Right forelimb (tissue), 1 donor: ENCODE results near the gene APOBR.
"Not testable (repeated sequence)": the region's sequence is repeated elsewhere in the genome, so short reads cannot be mapped to it uniquely, and the experiment has no call there.

ENCODE experiments used
- DNase-seq: peaks from one replicate; pipeline ENCODE4 v3.0.0-alpha.2; 2018

Gene APOBR

DNA sequence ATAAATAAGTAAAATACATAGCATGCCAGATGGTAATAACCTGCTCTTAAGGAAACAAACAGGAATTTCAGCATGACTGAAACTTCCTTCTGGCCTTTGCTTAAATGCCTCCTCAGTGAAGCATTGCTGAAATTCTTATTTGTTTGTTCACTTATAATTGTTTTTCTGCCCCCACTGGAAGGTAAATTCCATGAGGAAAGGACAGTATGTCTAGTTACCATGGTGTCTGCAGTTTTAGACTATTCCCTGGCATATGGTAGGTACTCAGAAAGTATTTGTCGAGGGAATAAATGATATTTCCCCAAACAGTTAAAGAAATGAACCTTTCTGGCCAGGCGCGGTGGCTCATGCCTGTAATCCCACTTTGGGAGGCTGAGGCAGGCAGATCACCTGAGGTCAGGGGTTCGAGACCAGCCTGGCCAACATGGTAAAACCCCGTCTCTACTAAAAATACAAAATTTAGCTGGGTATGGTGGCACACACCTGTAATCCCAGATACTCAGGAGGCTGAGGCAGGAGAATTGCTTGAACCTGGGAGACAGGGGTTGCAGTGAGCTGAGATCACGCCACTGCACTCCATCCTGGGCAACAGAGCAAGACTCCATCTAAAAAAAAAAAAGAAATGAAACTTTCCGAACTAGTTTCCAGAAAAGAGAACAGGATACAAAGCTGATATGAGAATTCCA lies 32.8 kb downstream of the APOBR start:
- DNase-seq = not testable (repeated sequence)

DNA sequence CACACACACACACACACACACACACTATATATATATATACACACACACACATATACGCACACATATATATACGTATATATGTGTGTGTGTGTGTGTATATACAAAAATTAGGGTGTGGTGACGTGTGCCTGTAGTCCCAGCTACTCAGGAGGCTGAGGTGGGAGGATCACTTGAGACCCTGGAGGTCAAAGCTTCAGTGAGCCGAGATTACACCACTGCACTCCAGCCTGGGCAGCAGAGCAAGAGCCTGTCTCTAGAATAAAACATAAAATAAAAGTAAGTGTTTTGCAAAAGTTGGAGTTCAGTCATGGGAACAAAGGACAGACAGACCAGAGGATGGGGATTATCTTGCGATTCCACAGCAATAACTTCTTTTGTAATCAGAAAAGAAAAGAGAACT lies 33.5 kb downstream of the APOBR start:
- DNase-seq = no peak

DNA sequence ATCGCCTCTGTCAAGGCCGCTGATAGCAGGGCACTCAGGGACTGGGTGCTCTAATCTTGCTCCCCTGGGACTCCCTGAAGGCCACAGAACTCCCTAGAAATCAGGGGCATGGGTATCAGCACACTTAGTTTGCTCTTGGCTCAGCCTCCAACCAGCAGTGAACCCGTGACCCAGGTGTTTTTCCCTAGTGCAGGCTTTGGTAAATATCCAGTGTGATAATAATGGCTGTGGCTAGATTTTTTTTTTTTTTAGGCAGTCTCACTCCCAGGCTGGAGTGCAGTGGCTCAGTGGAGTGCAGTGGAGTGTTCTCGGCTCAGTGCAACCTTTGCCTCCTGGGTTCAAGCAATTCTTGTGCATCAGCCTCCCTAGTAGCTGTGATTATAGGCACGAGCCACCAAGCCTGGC lies 34.0 kb downstream of the APOBR start:
- no peak for DNase-seq

DNA sequence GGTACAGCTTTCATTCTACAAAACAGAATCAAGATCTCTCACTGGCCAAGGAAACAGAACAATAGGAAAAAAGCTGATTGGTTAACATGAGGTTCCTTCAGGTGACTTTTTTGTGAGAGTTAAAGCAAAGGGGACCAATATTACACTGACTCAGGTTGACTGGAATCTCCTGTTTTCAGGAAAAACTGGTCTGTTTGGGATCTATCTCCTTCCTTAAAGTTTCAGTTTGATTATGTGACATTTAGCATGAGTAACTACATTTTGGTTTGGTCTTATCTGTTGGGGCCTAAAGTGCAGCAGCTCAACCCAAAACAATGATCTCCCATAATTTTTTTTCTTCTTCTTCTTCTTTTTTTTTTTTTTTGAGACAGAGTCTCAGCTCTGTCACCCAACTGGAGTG lies 34.7 kb downstream of the APOBR start:
- DNase-seq = no peak

DNA sequence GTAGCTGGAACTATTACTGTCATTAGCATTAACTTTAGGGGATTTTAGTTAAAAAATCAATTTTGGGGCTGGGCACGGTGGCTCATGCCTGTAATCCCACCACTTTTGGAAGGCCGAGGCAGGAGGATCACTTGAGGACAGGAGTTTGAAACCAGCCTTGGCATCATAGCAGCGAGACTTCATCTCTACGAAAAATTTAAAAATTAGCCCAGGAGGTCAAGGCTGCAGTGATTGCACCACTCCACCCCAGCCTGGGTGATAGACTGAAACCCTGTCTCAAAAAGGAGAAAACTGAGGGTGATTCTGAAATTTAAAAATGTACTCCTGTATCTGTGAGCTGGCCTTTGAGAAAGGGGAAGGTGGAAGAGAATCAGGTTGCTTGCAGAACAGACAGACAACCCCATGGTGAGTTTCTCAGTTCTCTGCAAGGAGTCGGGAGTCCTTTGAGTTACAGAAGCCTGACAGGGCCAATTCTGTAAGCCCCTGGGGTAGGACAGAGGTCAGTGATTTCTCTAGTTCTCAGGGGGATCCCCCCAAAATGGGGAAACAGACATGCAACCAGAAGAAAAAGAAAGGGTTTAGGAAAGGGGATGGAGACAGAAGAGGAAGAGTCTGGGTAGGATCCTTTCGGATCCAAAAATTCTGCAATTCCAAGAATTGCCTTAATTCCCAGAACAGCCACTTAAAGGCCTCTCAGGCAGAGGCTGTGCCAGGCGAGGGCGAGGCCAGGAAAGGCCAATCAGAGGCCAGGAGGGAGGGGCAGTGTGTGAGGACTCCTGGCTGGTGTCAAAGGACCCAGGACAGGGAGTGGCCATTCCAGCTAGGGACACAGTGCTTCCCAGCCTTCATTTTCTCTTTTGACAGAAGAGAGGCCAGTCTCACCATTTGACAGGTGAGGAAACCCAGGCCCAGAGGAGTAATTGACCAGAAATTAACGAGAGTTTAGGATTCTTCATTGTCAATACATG lies 37.6 kb downstream of the APOBR start:
- no peak for DNase-seq

DNA sequence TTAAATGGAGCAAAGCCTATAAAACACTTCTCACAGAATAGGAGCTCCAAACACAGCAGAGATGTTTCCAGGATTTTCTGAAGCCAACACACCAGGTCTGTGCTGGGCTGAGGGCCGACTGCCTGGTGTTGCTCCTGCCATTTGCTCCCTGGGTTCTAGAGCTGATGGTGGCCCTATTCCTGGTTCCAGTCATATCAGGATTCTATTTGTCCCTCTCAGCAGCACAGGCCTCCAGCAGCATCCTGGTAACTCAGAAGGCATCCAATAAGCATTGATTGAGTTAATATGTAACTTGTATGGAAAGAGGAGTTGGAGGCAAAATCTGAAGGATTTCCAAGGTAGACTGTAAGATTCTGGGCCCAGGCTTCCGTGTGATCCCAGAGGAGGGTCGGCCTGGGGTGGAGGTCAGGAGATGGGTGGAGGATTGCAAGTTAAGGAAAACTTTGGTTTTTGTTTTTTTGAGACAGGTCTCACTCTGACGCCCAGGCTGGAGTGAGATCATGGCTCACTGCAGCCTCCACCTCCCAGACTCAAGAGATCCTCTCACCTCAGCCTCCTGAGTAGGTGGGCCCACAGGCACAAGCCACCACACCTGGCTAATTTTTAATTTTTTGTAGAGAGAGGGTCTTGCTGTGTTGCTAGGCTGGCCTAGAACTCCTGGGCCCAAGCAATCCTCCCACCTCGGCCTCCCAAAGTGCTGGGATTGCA lies 38.7 kb downstream of the APOBR start:
- DNase-seq = no peak

DNA sequence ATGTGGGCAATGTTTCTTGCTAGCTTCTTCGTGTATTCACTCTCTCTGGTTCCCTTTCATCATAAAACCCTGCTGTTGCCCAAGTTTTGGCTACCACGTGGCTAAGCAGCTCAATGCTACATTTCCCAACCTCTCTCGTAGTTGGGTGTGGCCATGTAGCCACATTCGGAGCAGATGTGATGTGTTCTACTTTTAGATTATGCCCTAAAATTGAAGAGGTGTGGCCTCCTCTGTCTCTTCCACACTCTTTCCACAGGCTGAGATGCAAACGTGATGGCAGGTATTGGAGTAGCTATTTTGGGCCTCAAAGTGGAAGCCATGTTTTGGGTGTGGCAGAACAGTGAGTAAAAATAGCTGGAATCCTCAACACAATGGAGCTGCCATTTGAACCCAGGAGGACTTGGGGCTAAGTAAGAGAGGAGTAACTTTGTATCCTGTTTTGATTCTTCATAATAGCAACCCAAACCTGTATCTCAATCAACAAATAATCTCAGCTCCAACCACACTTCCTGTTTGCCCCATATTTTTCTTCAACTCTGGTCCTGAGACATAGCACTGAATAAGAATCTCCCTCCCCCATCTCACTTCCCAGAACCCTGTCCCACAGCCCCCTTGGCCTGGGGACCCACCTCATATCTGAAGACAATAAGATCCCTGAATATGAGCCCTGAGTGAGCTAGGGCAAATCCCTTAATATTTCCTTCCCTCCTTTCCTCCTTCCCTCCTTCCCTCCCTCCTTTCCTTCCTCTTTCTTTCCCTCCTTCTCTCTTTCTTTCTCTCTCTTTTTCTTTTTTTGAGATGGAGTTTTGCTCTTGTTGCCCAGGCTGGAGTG lies 40.3 kb downstream of the APOBR start:
- no peak for DNase-seq

DNA sequence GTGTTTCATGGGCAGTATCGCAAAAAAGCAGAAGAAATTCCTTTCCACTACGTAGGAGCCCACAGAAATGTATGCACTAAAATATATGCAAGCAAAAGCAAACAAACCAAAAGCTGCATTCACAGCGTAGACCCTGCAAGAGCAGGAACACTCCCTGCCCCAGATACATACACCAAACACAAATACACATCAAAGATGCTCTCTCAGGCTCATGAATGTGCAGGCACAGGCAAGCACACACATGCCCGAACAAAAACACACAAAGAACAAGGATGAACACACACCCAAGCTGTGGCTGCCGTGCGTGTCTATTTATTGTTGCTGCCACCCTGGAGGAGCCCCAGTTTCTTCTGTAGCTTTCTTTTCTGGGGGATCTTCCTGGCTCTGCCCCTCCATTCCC lies 42.6 kb downstream of the APOBR start:
- DNase-seq = no peak

DNA sequence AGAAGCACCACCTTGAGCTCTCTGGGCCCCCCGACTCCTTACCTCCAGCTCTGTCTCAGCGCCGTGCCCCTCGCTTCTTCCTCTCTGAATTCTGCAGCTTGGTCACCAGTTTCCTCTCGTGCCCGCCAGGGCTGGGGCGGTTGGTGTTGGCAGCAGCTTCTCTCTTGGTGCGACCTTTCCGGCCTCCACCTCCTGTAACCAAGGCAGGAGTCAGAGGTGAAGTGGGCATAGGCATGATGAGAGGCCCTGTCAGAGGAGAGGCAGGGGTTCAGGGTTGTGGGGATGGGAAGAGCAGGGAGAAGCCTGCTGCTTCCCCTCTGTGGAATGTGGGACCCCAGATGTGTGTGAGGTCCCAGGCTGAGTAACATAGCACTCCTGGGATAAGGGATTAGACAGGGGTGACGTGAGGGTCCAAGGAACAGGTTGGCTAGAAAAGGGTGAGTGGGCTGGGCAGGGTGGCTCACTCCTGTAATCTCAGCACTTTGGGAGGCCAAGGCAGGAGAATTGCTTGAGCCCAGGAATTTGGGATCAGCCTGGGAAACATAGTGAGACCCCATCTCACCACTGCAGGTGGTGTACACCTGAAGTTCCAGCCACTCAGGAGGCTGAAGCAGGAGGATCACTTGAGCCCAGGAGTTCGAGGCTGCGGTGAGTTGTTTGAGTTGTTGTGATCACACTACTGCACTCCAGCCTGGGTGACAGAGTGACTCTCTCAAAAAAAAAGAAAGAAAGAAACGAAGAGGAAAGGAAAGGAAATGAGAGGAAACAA lies 43.7 kb downstream of the APOBR start:
- no peak for DNase-seq

DNA sequence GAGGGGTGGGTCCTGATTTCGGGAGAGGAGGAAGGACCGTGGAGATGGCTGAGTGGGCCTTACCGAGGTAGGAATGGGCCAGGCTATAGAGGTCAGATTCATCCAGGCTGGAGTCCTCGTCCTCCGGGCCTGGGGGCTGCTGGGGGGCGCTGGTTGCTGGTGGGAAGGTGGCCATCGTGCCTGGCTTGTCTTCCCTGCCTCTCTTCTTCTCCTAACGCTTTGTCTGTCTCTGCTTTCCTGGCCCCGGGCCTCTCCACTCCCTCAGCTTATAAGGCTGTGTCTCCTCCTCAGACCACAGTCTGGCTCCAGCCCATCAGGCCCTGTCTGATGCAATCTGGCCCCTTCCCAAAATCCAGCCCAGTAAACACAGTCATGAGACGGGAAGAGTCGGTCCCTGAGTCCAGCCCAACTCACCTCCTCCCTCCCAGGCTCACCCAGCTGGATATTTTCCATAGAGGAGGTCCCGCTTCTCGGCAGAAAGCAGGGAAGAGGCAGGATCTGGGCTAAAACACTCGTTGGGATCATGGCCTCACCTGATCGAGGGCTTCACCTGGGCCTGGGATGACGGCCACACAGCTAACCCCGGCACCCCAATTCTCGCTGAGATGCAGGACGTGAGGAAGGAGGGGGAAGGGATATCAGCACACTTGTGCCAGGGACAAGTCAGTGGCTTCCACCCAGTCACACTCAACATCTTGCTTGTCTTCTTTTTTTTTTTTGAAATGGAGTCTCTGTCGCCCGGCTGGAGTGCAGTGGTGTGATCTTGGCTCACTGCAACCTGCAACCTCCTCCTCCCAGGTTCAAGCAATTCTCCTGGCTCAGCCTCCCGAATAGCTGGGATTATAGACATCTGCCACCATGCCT lies 44.5 kb downstream of the APOBR start, which contains the start of gene NUPR1:
Gene NUPR1 (minus strand): TSS at position 242 of the 864 bp plus-strand sequence. CDS start 67 bp downstream, at position 175.
- peak; percentile 96 for DNase-seq

DNA sequence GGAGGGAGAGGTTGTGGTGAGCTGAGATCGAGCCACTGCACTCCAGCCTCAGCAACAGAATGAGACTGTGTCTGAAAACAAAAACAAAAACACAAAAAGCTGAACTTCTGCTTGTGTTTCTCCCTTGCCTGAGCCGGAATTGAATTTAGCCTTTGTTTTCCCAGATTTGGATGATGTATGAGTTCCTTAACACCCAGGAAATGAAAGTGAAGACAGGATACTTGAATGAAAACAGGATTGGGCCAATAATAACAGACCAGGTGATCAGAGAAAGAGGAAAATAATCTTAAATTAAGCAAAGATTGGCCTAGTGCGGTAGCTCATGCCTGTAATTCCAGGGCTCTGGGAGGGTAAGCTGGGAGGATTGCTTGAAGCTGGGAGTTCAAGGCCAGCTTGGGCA lies 45.9 kb downstream of the APOBR start:
- DNase-seq = no peak

DNA sequence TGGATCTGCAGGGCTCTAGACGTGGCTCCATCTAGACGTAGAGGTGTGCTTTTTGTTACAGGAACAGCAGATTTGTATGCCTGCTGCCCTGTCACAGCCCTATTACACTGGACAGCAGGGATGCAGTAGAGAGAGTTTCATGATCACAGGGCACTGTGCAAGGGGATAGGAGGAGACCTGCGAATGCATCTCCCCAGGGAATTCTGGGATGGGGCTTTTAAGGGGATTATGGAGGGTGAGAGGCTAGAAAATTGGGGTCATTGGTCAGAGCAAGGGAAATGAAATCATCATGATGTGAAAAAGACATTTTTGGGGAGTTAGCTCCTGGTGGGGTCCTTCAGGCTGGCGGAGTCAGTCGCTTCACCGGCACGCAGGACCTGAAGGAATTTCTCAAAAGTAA lies 48.2 kb downstream of the APOBR start:
- no peak for DNase-seq

DNA sequence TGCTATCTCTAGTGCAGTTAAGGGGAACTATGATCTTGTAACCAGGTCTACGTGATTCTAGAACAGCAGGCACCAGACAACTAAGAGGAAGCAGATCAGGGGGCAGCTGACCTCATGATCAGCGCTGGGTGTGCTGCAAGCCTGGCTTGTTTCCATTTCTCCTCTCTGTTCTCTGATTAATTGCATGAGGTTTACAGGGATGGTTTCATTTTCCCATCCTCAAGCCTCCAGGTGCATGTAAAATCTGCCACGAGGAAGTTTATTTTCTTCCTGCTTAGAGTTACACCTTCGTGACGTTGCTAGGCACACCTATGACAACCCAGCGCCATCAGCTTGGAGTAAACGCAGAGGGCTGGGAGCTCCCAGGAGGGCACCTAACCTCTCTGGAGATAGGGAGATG lies 48.6 kb downstream of the APOBR start:
- DNase-seq = no peak

DNA sequence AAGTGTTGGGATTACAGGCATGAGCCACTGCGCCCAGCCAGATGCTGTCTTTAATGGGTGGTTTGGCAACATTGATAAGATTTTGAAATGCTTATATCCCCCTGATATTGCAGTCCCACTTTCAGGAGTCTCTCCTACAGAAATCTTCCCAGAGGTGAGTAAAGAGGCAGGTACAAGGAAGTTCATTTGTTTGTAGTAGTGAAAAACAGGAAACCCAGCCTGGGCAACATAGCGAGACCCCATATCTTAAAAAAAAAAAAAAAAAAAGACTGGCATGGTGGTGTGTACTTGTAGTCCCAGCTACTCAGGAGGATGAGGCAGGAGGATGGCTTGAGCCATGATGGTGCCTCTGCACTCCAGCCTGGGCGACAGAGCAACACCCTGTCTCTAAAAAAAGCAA lies 50.6 kb downstream of the APOBR start:
- no peak for DNase-seq

DNA sequence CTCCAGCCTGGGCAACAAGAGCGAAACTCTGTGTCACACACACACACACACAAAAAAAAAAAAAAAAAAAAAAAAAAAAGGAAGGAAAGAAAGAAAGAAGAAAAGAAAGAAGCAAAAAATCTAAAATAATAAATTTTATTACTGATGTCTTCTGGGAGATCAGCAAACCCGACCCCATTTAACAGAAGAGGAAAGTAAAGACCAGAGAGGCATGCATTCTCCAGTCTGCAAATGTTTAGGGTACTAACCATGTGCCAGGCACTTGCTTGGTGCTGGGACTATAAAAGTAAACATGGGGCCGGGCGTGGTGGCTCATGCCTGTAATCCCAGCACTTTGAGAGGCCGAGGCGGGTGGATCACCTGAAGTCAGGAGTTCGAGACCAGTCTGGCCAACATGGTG lies 51.5 kb downstream of the APOBR start:
- not testable (repeated sequence) for DNase-seq

DNA sequence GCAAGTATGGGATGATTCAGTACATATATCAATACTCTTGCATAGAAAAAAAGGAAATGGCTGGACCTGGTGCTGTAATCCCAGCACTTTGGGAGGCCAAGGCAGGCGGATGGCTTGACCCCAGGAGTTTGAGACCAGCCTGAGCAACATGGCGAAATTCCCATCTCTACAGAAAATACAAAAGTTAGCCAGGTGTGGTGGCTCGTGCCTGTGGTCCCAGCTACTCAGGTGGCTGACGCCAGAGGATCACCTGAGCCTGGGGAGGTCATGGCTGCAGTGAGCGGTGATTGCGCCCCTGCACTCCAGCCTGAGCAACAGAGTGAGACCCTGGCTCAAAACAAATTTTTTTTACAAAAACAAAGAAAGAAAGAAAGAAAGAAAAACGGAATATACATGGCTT lies 52.2 kb downstream of the APOBR start:
- DNase-seq = no peak

DNA sequence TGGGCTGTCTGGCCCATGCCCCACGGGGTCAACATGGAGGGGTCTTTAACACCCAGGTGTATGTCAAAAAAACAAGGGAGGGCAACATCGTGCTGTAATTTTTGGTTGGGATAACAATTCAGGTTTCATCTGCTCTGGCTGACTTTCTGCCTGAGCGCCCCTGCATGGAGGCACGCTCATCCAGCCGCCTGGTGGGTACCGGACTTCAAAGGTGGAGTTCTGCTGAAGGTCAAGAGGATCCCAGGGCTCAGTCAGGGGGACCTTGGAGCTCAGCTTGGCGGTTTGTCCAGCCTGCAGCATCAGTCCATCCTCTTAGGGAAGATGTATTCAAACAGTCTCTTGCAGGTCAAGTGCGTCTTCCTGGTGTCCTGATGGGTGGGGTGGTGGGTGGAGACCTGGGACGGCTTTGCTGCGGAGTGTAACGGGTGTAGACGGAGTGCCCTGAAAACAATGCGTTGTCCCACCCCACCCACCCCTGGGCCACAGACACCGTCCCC lies 53.9 kb downstream of the APOBR start:
- DNase-seq = no peak
